H9 (cell line): Measurements from ENCODE around the gene ASPA. TPM values are rescaled to one million over a fixed set of nuclear protein-coding genes. Genes with fewer than 3 reads are reported as not detected.

ENCODE experiments used
- DNase-seq: peaks from one replicate; pipeline ENCODE4 v3.0.0-alpha.2; 2017
- H2AFZ ChIP-seq: one replicate; pipeline ENCODE4 v1.6.1; 2013; ENCODE audit warnings: mild to moderate bottlenecking, low read length, control low read depth, moderate library complexity
- H2AK5ac ChIP-seq: 2 replicates; pipeline ENCODE4 v1.6.1; 2013; ENCODE audit warnings: low read length, control low read depth, mixed read lengths; ENCODE audit not compliant: insufficient read length
- H2BK120ac ChIP-seq: one replicate; pipeline ENCODE4 v1.6.1; 2013; ENCODE audit warnings: low read depth, mild to moderate bottlenecking, low read length, control low read depth, inconsistent platforms; ENCODE audit not compliant: poor library complexity, severe bottlenecking
- H2BK12ac ChIP-seq: 2 replicates; pipeline ENCODE4 v1.6.1; 2013; ENCODE audit warnings: low read length, control low read depth, mixed read lengths, low read depth; ENCODE audit not compliant: insufficient read length
- H2BK15ac ChIP-seq: 2 replicates; pipeline ENCODE4 v1.6.1; 2013; ENCODE audit warnings: low read depth, low read length, control low read depth
- H2BK20ac ChIP-seq: one replicate; pipeline ENCODE4 v1.6.1; 2013; ENCODE audit warnings: low read depth, mild to moderate bottlenecking, low read length, control low read depth, inconsistent platforms; ENCODE audit not compliant: poor library complexity, severe bottlenecking
- H2BK5ac ChIP-seq: 2 replicates; pipeline ENCODE4 v1.6.1; 2013; ENCODE audit warnings: low read length, control low read depth, mixed read lengths; ENCODE audit not compliant: insufficient read length
- H3K14ac ChIP-seq: 2 replicates; pipeline ENCODE4 v1.6.1; 2013; ENCODE audit warnings: low read length, control low read depth; ENCODE audit not compliant: insufficient read depth
- H3K18ac ChIP-seq: 2 replicates; pipeline ENCODE4 v1.6.1; 2013; ENCODE audit warnings: low read depth, mild to moderate bottlenecking, mixed read lengths, low read length, control low read depth; ENCODE audit not compliant: insufficient read length
- H3K23ac ChIP-seq: 2 replicates; pipeline ENCODE4 v1.6.1; 2013; ENCODE audit warnings: low read length, control low read depth, mixed read lengths, low read depth; ENCODE audit not compliant: insufficient read length
- H3K23me2 ChIP-seq: 2 replicates; pipeline ENCODE4 v1.6.1; 2013; ENCODE audit warnings: low read depth, mild to moderate bottlenecking, mixed read lengths, low read length, control low read depth; ENCODE audit not compliant: insufficient read length, poor library complexity, severe bottlenecking
- H3K27ac ChIP-seq: 2 replicates; pipeline ENCODE4 v1.5.1; 2013; ENCODE audit warnings: low read length, control low read depth, mixed read lengths, low read depth; ENCODE audit not compliant: insufficient read length
- H3K27me3 ChIP-seq: 2 replicates; pipeline ENCODE4 v1.6.1; 2013; ENCODE audit warnings: low read length, control low read depth, inconsistent platforms; ENCODE audit not compliant: insufficient read depth
- H3K4ac ChIP-seq: 2 replicates; pipeline ENCODE4 v1.6.1; 2013; ENCODE audit warnings: low read depth, mild to moderate bottlenecking, control low read depth, inconsistent platforms, low read length, moderate library complexity
- H3K4me1 ChIP-seq: 2 replicates; pipeline ENCODE4 v1.6.1; 2013; ENCODE audit warnings: low read length, control low read depth, inconsistent platforms; ENCODE audit not compliant: insufficient read depth
- H3K4me2 ChIP-seq: 2 replicates; pipeline ENCODE4 v1.6.1; 2013; ENCODE audit warnings: low read length, control low read depth, mixed read lengths; ENCODE audit not compliant: insufficient read length, insufficient read depth
- H3K56ac ChIP-seq: 2 replicates; pipeline ENCODE4 v1.6.1; 2013; ENCODE audit warnings: low read depth, mild to moderate bottlenecking, mixed read lengths, low read length, control low read depth; ENCODE audit not compliant: insufficient read length
- H3K79me1 ChIP-seq: 2 replicates; pipeline ENCODE4 v1.6.1; 2013; ENCODE audit warnings: low read depth, mild to moderate bottlenecking, moderate library complexity, low read length, control low read depth, inconsistent platforms; ENCODE audit not compliant: insufficient read depth, poor library complexity, severe bottlenecking
- H3K79me2 ChIP-seq: 2 replicates; pipeline ENCODE4 v1.6.1; 2013; ENCODE audit warnings: low read length, control low read depth, inconsistent platforms; ENCODE audit not compliant: insufficient read depth
- H3K9ac ChIP-seq: 2 replicates; pipeline ENCODE4 v1.6.1; 2013; ENCODE audit warnings: low read length, control low read depth, mixed read lengths; ENCODE audit not compliant: insufficient read length; ENCODE audit errors: extremely low read depth
- H3K9me3 ChIP-seq: one replicate; pipeline ENCODE4 v1.6.1; 2013; ENCODE audit warnings: low read depth, low read length, inconsistent platforms; ENCODE audit not compliant: control insufficient read depth
- H3T11ph ChIP-seq: one replicate; pipeline ENCODE4 v1.6.1; 2013; ENCODE audit warnings: mild to moderate bottlenecking, low read length, control low read depth, inconsistent platforms
- H4K20me1 ChIP-seq: one replicate; pipeline ENCODE4 v1.6.1; 2013; ENCODE audit not compliant: control insufficient read depth, insufficient read length, insufficient read depth
- H4K5ac ChIP-seq: 2 replicates; pipeline ENCODE4 v1.6.1; 2013; ENCODE audit warnings: low read depth, mild to moderate bottlenecking, mixed read lengths, low read length, control low read depth; ENCODE audit not compliant: insufficient read length
- H4K8ac ChIP-seq: replicated peaks from 2 replicates; pipeline ENCODE4 v1.6.1; 2013; ENCODE audit warnings: low read length, control low read depth, mixed read lengths, low read depth; ENCODE audit not compliant: insufficient read length
- H4K91ac ChIP-seq: 2 replicates; pipeline ENCODE4 v1.6.1; 2013; ENCODE audit warnings: low read depth, mild to moderate bottlenecking, moderate library complexity, mixed read lengths, low read length, control low read depth; ENCODE audit not compliant: insufficient read length
- H3K27ac Mint-ChIP-seq, 3 experiments: 2 replicates in 2 of 3; 3 replicates in 1 of 3; pipeline ENCODE4 v1.8.0; 2020 to 2021; ENCODE audit warnings: mixed read lengths in 3 of 3, mild to moderate bottlenecking in 1 of 3, moderate library complexity in 1 of 3
- H3K27me3 Mint-ChIP-seq: 2 replicates; pipeline ENCODE4 v1.8.0; 2021; ENCODE audit warnings: low read depth, mild to moderate bottlenecking, moderate library complexity, mixed read lengths
- H3K36me3 Mint-ChIP-seq, 3 experiments: 2 replicates in 2 of 3; 3 replicates in 1 of 3; pipeline ENCODE4 v1.8.0; 2020 to 2021; ENCODE audit warnings: low read depth in 3 of 3, mixed read lengths in 3 of 3; ENCODE audit not compliant: insufficient read depth in 1 of 3
- H3K4me1 Mint-ChIP-seq, 2 experiments: 2 replicates each; pipeline ENCODE4 v1.8.0; 2020; ENCODE audit warnings: mixed read lengths in 2 of 2
- H3K4me3 Mint-ChIP-seq, 2 experiments: 2 replicates in 1 of 2; 3 replicates in 1 of 2; pipeline ENCODE4 v1.8.0; 2020 to 2021; ENCODE audit warnings: mild to moderate bottlenecking in 2 of 2, mixed read lengths in 2 of 2, moderate library complexity in 1 of 2
- H3K9me3 Mint-ChIP-seq, 2 experiments: 2 replicates in 1 of 2; 3 replicates in 1 of 2; pipeline ENCODE4 v1.8.0; 2020; ENCODE audit warnings: mild to moderate bottlenecking in 2 of 2, mixed read lengths in 2 of 2, moderate library complexity in 1 of 2
- CTCF ChIP-seq: fragments of 200-600 bp; sonication (generic); conservative IDR thresholded peaks from 3 replicates; pipeline ENCODE4 v1.8.0; 2021; ENCODE audit warnings: antibody characterized with exemption, mild to moderate bottlenecking
- WGBS: extraction: QIAGEN DNeasy Blood & Tissue Kit; methylation state at CpG from one replicate; pipeline ENCODE4 v1.1.7; 2013; ENCODE audit warnings: missing lambda C conversion rate, low lambda C conversion rate, mixed read lengths; ENCODE audit not compliant: insufficient read length; ENCODE audit errors: extremely low coverage; 5-methylcytosine and 5-hydroxymethylcytosine counted together
- total RNA-seq: library from RNA; stranded (reverse); gene quantifications from 2 replicates; pipeline ENCODE4 v1.2.1, GENCODE V29; 2021

The ASPA gene
- total RNA-seq, 1 experiment from 2014 or later: not detected

DNA sequence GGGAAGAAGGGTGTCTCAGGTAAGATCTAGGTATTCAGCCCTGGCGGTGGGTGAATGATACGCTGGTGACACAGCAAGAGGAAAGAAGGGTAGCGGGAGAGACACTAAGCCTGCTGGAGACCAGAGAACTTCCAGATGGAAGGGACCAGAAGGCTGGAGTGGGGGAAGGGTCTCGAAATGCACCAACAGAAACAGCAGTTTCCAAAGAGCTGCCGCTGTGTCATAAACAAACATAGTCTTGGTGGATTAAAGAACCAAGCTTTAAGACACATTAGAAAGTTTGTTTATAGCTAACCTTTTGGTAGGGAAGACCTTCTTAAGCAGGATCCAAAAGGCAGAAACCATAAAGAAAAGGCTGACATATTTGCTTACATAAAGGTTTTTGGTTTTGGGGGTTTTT is 60.9 kb downstream of the ASPA start:
- no peak overlapping the region for H2BK120ac ChIP-seq

More for the DNA sequence above, 60.9 kb downstream of the ASPA start:
- no peak overlapping the region for H3T11ph ChIP-seq
- H4K8ac ChIP-seq: no peak overlapping the region
- H4K20me1 ChIP-seq: no peaks in the 10 kb centered on the region
- Mint-ChIP-seq H3K36me3 (no peaks in the 10 kb centered on the region), H3K4me3 (peak overlapping the region in 1 of 2 experiments; percentile 11; a peak in 1 of 5 replicates), H3K27ac (no peak overlapping the region), H3K9me3 (no peaks in the 10 kb centered on the region), H3K27me3 (peaks cover 5% of the 10 kb centered on the region), H3K4me1 (peaks cover 8 to 15% of the 10 kb centered on the region in 2 experiments)
- no peak overlapping the region for H2BK20ac ChIP-seq
- no peak overlapping the region for H2BK15ac ChIP-seq
- H3K23ac ChIP-seq: no peak overlapping the region
- H2BK5ac ChIP-seq: no peak overlapping the region
- H3K4me1 ChIP-seq: peaks cover 2% of the 10 kb centered on the region; the same call in 1 of the 2 replicates
- no peak overlapping the region for H3K56ac ChIP-seq
- no peak overlapping the region for H2AFZ ChIP-seq
- H2AK5ac ChIP-seq: no peak overlapping the region
- no peak overlapping the region for H3K9ac ChIP-seq
- H2BK12ac ChIP-seq: no peak overlapping the region
- no peak overlapping the region for H3K27ac ChIP-seq
- no peak for TF ChIP-seq CTCF
- peak; percentile 30 for DNase-seq
- H3K4me2 ChIP-seq: no peak overlapping the region
- H3K9me3 ChIP-seq: no peaks in the 10 kb centered on the region
- H3K14ac ChIP-seq: no peak overlapping the region
- no peaks in the 10 kb centered on the region for H3K27me3 ChIP-seq
- no peaks in the 10 kb centered on the region for H3K79me2 ChIP-seq
- H4K5ac ChIP-seq: no peak overlapping the region
- no CpG with 5 or more reads among the region's 5 CpGs for WGBS
- no peak overlapping the region for H4K91ac ChIP-seq
- no peak overlapping the region for H3K18ac ChIP-seq
- peaks cover 6% of the 10 kb centered on the region for H3K23me2 ChIP-seq
- H3K79me1 ChIP-seq: no peaks in the 10 kb centered on the region
- no peak overlapping the region for H3K4ac ChIP-seq
